Esophagus squamous epithelium (tissue), 4 donors: ENCODE data around the gene CA10.

Experiments used
- CTCF ChIP-seq, 6 experiments: fragments of 450-650 bp in 4 of 6; fragments of 200-600 bp in 2 of 6; sonication (generic) in 2 of 6; IDR thresholded peaks; one replicate each; pipeline ENCODE4 v1.5.1; 2016 to 2019; ENCODE audit warnings: antibody characterized with exemption in 6 of 6, mild to moderate bottlenecking in 4 of 6, moderate library complexity in 4 of 6
- POLR2A ChIP-seq, 4 donors: fragments of 450-650 bp; IDR thresholded peaks; one replicate each; pipeline ENCODE4 v1.6.1; 2017; ENCODE audit warnings: antibody characterized with exemption in 4 of 4, mild to moderate bottlenecking in 4 of 4, moderate library complexity in 3 of 4

GRCh38 chr17:52071712-52072111 lies 86.8 kb downstream of the CA10 start:
- TF ChIP-seq CTCF (IDR thresholded peaks at IDR 0.05) (no peak), POLR2A (IDR thresholded peaks at IDR 0.05) (no peak)
